Placental epithelial cell (primary cell): ENCODE data around the gene KLK2. TPM values are rescaled to one million over a fixed set of nuclear protein-coding genes. Genes with fewer than 3 reads are reported as not detected.

Source experiments
- total RNA-seq: library from RNA; depleted of rRNA; stranded (reverse); fragments of >200 nt; gene quantifications from 2 replicates; pipeline ENCODE4 v1.2.3, GENCODE V29; 2012

The KLK2 gene
- not detected in 2 replicates for total RNA-seq

DNA sequence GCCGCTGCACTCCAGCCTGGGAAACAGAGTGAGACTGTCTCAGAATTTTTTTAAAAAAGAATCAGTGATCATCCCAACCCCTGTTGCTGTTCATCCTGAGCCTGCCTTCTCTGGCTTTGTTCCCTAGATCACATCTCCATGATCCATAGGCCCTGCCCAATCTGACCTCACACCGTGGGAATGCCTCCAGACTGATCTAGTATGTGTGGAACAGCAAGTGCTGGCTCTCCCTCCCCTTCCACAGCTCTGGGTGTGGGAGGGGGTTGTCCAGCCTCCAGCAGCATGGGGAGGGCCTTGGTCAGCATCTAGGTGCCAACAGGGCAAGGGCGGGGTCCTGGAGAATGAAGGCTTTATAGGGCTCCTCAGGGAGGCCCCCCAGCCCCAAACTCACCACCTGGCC, at the start of gene KLK2:
Gene KLK2, plus strand, starts transcription at position 384 of the 400 bp plus-strand sequence. CDS start 35 bp downstream, outside the sequence.

DNA sequence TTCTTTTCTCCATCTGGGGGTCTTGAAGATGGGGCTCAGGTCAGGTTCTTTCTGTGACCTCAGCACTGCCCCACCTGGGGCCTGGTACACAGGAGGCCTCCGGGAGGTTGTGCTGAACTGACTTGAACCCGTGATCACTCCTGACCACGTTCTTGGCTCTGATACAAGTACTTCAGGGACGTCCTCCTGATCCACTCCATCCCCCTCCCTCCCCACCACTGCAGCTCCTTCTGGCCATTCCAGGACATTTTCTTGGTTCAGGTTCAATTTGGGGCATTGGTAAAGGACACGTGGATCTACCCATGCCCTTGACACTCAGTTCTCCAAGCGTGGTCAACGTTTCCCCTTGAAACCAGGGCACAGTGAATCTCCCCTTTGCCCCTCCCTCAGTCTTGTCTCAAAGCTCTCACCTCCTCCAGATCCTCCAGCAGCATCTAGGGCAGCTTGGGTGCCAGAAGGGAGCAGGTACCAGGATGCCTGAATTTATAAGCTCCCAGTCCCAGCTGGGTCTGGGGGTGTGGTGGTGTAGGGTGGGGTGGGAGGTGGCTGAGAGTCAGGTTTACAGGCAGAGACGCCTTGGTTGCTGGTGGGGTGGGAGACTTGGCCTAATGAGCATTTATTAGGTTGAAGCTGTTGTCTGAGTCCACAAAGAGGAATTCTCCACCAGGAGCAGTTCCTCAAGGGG, 40.0 kb upstream of the KLK2 start, which contains the start of gene KLK15:
Gene KLK15, minus strand, starts transcription at position 458 of the 685 bp plus-strand sequence. CDS start 2,082 bp downstream, outside the sequence.

DNA sequence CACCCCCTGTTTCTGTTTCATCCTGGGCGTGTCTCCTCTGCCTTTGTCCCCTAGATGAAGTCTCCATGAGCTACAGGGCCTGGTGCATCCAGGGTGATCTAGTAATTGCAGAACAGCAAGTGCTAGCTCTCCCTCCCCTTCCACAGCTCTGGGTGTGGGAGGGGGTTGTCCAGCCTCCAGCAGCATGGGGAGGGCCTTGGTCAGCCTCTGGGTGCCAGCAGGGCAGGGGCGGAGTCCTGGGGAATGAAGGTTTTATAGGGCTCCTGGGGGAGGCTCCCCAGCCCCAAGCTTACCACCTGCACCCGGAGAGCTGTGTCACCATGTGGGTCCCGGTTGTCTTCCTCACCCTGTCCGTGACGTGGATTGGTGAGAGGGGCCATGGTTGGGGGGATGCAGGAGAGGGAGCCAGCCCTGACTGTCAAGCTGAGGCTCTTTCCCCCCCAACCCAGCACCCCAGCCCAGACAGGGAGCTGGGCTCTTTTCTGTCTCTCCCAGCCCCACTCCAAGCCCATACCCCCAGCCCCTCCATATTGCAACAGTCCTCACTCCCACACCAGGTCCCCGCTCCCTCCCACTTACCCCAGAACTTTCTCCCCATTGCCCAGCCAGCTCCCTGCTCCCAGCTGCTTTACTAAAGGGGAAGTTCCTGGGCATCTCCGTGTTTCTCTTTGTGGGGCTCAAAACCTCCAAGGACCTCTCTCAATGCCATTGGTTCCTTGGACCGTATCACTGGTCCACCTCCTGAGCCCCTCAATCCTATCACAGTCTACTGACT, 18.4 kb upstream of the KLK2 start, which contains the start of gene KLK3:
Gene KLK3, plus strand, starts transcription at position 280 of the 775 bp plus-strand sequence. Its CDS starts 41 bp downstream, at position 321.

DNA sequence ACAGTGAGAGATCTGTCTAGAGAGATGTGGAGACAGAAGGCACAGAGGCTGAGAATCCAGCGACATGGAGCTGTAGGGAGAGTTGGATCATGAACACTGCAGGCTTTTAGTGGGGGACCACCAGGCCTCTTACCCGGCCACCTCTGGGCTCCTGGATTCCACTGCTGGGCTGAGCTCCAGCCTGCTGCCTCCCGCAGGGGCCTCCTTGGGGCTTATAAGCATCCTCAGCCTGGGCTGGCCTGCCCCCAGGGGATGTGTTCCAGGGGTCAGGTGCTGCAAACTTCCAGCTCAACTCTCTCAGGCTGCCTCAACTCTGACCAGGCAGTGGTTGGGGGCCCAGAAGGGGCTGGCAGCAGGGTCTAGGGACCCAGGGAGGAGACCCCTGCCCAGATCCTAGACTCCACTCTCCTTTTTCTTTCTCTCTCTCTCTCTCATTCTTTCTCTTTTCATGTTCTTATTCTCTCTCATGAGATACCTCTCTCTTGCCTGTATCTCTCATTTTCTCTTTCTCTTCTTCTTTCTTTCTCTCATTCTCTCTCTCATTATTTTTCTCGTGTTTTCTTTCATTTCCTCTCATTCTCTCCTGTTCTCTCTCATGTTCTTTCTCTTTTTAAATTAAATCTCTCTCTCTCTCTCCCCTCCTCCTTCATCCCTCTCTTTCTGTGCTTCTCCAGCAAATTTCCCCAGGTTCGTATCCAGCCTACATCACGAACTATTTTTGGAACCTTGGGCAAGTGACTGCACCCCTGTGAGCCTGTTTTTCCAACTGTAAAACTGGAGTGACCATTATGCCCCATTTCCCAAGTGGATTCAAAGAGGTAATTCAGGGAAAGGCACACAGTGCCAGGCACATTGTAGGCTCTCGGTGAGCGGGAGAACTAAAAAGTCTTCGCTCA, 38.2 kb downstream of the KLK2 start, which contains the start of gene KLK4:
Gene KLK4, minus strand, starts transcription at position 190 of the 896 bp plus-strand sequence. CDS start 657 bp downstream, outside the sequence.

Other genes starting within 250 kb of the KLK2 start
- not detected in 2 replicates for gene SYT3, start 233.6 kb upstream of the KLK2 start, total RNA-seq
- gene C19orf81, start 224.0 kb upstream of the KLK2 start, total RNA-seq, result not detected in 2 replicates
- not detected in 2 replicates for gene SHANK1, start 153.6 kb upstream of the KLK2 start, total RNA-seq
- 0.43 and 0.79 TPM in 2 replicates for gene CLEC11A, start 150.1 kb upstream of the KLK2 start, total RNA-seq
- gene GPR32, start 103.0 kb upstream of the KLK2 start, total RNA-seq, result not detected in 2 replicates
- gene ACP4, start 83.0 kb upstream of the KLK2 start, total RNA-seq, result not detected in 2 replicates
- not detected in 2 replicates for gene KLK1, start 49.7 kb upstream of the KLK2 start, total RNA-seq
- not detected in 2 replicates for gene KLK15, start 39.9 kb upstream of the KLK2 start, total RNA-seq
- not detected in 2 replicates for gene KLK3, start 18.5 kb upstream of the KLK2 start, total RNA-seq
- not detected in 2 replicates for gene KLK4, start 38.0 kb downstream of the KLK2 start, total RNA-seq
- gene KLK5, start 79.6 kb downstream of the KLK2 start, total RNA-seq, result not detected in 2 replicates
- 0.39 and 1.6 TPM in 2 replicates for gene KLK6, start 96.2 kb downstream of the KLK2 start, total RNA-seq
- gene KLK7, start 110.5 kb downstream of the KLK2 start, total RNA-seq, result not detected in 2 replicates
- 0.39 TPM in 1 of 2 replicates, not detected in the other for gene KLK8, start 128.2 kb downstream of the KLK2 start, total RNA-seq
- gene KLK10, start 146.3 kb downstream of the KLK2 start, total RNA-seq, result not detected in 2 replicates
- not detected in 2 replicates for gene KLK11, start 153.2 kb downstream of the KLK2 start, total RNA-seq
- gene KLK12, start 161.6 kb downstream of the KLK2 start, total RNA-seq, result not detected in 2 replicates
- gene KLK13, start 191.7 kb downstream of the KLK2 start, total RNA-seq, result not detected in 2 replicates
- gene KLK14, start 209.4 kb downstream of the KLK2 start, total RNA-seq, result not detected in 2 replicates
- 6.3 and 7.9 TPM in 2 replicates for gene CTU1, start 235.0 kb downstream of the KLK2 start, total RNA-seq